HepG2 (cell line): ENCODE measurements around the gene FSD2. TPM values are rescaled to one million over a fixed set of nuclear protein-coding genes. Genes with fewer than 3 reads are reported as not detected.

ENCODE experiments used
- HDAC1 ChIP-seq: sonication (generic); formaldehyde crosslinking; IDR thresholded peaks from 2 replicates; pipeline ENCODE4 v1.5.1; 2020; ENCODE audit warnings: mild to moderate bottlenecking, missing genetic modification reagents
- KDM2A ChIP-seq: sonication (generic); formaldehyde crosslinking; IDR thresholded peaks from 2 replicates; pipeline ENCODE4 v1.4.0; 2020; ENCODE audit warnings: low read depth, missing genetic modification reagents, borderline replicate concordance
- KLF6 ChIP-seq: IDR thresholded peaks from 2 replicates; pipeline ENCODE4 v1.8.0; 2016; ENCODE audit warnings: missing biosample characterization, missing genetic modification reagents
- NPAS2 ChIP-seq: sonication (generic); formaldehyde crosslinking; IDR thresholded peaks from 2 replicates; pipeline ENCODE4 v1.8.0; 2022; ENCODE audit warnings: mild to moderate bottlenecking, missing genetic modification reagents, borderline replicate concordance
- PHF21A ChIP-seq: sonication (generic); formaldehyde crosslinking; IDR thresholded peaks from 2 replicates; pipeline ENCODE4 v1.5.0; 2020; ENCODE audit warnings: mild to moderate bottlenecking, missing genetic modification reagents
- YY1 ChIP-seq: IDR thresholded peaks from 2 replicates; pipeline ENCODE4 v1.6.1; 2011; ENCODE audit warnings: low read length, low read depth, moderate library complexity, mild to moderate bottlenecking; ENCODE audit not compliant: insufficient read depth, insufficient replicate concordance
- ZNF251 ChIP-seq: sonication (generic); formaldehyde crosslinking; IDR thresholded peaks from 2 replicates; pipeline ENCODE4 v1.9.0; 2021; ENCODE audit warnings: mild to moderate bottlenecking, missing genetic modification reagents
- ZNF616 ChIP-seq: sonication (generic); formaldehyde crosslinking; IDR thresholded peaks from 2 replicates; pipeline ENCODE4 v1.5.0; 2020; ENCODE audit warnings: low read depth, mild to moderate bottlenecking, missing genetic modification reagents
- ZNF674 ChIP-seq: sonication (generic); formaldehyde crosslinking; IDR thresholded peaks from 2 replicates; pipeline ENCODE4 v1.5.0; 2020; ENCODE audit warnings: low read depth, mild to moderate bottlenecking, missing genetic modification reagents
- ZSCAN31 ChIP-seq: sonication (generic); formaldehyde crosslinking; IDR thresholded peaks from 2 replicates; pipeline ENCODE4 v1.5.0; 2020; ENCODE audit warnings: low read depth, mild to moderate bottlenecking, missing genetic modification reagents
- ZSCAN9 ChIP-seq: IDR thresholded peaks from 2 replicates; pipeline ENCODE4 v1.6.1; 2016; ENCODE audit warnings: borderline replicate concordance
- polyA plus RNA-seq, 8 experiments: library from polyadenylated mRNA; depleted of rRNA in 3 of 8; stranded (reverse) in 7 of 8; unstranded in 1 of 8; fragments of >200 nt; fragmentation: Illumina TruSeq in 4 of 8; extraction: Trizol in 4 of 8; gene quantifications; 2 replicates each; pipeline versions ENCODE4 v1.2.1 to v1.2.3, GENCODE V29; 2011 to 2016; ENCODE audit warnings: low read depth in 4 of 8, missing spikeins in 1 of 8, mixed read lengths in 1 of 8; ENCODE audit not compliant: insufficient read depth in 1 of 8
- total RNA-seq, 5 experiments: library from RNA; depleted of rRNA; stranded (reverse); fragments of >200 nt; fragmentation: Illumina TruSeq; extraction: Trizol; gene quantifications; 2 replicates each; pipeline ENCODE4 v1.2.3, GENCODE V29; 2016; ENCODE audit warnings: low read depth in 1 of 5
- TF ChIP-seq, protein P1 (sequence below), 2 experiments: fragments of 450-650 bp in 1 of 2; sonication (generic) in 1 of 2; formaldehyde crosslinking; IDR thresholded peaks; 2 replicates each; pipeline versions ENCODE4 v1.5.0 to v1.8.0; 2020 to 2022; ENCODE audit warnings: mild to moderate bottlenecking in 1 of 2, missing genetic modification reagents in 1 of 2
- TF ChIP-seq, protein P2 (sequence below): sonication (generic); formaldehyde crosslinking; IDR thresholded peaks from 2 replicates; pipeline ENCODE4 v1.4.0; 2020; ENCODE audit warnings: mild to moderate bottlenecking, missing genetic modification reagents, borderline replicate concordance
- TF ChIP-seq, protein P3 (sequence below): sonication (generic); formaldehyde crosslinking; IDR thresholded peaks from 2 replicates; pipeline ENCODE4 v1.5.0; 2020; ENCODE audit warnings: missing genetic modification reagents, mild to moderate bottlenecking, borderline replicate concordance
- TF ChIP-seq, protein P4 (sequence below): sonication (generic); formaldehyde crosslinking; conservative IDR thresholded peaks from 2 replicates; pipeline ENCODE4 v1.4.0; 2020; ENCODE audit warnings: mild to moderate bottlenecking, missing genetic modification reagents, moderate library complexity
- TF ChIP-seq, protein P5 (sequence below): sonication (generic); formaldehyde crosslinking; IDR thresholded peaks from 2 replicates; pipeline ENCODE4 v1.8.0; 2022; ENCODE audit warnings: missing genetic modification reagents, mild to moderate bottlenecking, borderline replicate concordance

The FSD2 gene
- total and polyA plus RNA-seq, 2 of the 13 experiments (the other 11 are each of a cell fraction or from before 2014, with no cell fraction given) = not detected

DNA sequence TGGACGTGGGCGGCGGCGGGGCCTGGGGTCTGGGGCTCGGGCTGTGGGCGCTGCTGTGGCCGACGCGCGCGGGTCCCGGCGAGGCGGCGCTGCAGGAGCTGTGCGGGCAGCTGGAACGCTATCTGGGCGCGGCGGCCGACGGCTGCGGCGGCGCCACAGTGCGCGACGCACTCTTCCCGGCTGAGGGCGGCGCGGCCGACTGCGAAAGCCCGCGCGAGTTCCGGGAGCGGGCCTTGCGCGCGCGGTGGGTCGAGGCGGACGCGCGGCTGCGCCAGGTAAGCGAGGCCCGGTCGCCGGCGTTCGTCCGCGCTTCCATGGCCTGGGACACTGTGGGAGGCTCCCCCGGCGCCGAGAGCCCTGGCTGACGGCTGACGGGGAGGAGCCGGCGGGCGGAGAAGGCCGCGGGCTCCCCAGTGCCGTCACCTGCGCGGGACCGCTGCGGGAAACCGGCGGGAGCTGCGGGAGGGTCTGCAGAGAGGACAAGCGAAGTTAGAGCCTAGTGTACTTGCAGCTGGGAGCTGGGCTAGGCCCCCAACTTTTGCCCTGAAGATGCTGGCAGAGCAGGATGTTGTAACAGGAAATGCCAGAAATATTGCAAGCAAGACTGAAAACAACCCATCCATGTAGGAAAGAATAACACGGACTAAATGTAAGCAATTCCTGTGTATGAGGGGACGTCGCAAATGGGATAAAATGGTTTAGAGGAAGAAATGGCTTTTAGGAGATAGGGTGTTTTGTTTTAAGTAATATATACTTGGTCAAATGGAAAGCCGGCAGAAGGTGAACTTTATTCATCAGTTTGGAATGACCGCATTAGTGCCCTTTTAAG lies 4.4 kb upstream of the FSD2 start (continued):
- TF ChIP-seq NPAS2 (CRISPR knock-in tag) (no peak), ZNF251 (CRISPR knock-in tag) (no peak), KLF6 (no peak), YY1 (peak; percentile 24), ZSCAN9 (0 out of 2 replicates have a peak, but pooled peaks have one; percentile 18), KDM2A (CRISPR knock-in tag) (peak; percentile 50; the same call in 1 of the 2 replicates), HDAC1 (peak; percentile 66), PHF21A (CRISPR knock-in tag) (peak; percentile 46; the same call in 1 of the 2 replicates), ZNF616 (no peak), ZNF674 (no peak), ZSCAN31 (no peak)
- TF ChIP-seq, protein P1, sequence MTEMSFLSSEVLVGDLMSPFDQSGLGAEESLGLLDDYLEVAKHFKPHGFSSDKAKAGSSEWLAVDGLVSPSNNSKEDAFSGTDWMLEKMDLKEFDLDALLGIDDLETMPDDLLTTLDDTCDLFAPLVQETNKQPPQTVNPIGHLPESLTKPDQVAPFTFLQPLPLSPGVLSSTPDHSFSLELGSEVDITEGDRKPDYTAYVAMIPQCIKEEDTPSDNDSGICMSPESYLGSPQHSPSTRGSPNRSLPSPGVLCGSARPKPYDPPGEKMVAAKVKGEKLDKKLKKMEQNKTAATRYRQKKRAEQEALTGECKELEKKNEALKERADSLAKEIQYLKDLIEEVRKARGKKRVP (CRISPR knock-in tag; IDR thresholded peaks at IDR 0.05) = peak in 1 of 2 experiments; percentile 40; a peak in 1 of 4 replicates
- TF ChIP-seq, protein P2, sequence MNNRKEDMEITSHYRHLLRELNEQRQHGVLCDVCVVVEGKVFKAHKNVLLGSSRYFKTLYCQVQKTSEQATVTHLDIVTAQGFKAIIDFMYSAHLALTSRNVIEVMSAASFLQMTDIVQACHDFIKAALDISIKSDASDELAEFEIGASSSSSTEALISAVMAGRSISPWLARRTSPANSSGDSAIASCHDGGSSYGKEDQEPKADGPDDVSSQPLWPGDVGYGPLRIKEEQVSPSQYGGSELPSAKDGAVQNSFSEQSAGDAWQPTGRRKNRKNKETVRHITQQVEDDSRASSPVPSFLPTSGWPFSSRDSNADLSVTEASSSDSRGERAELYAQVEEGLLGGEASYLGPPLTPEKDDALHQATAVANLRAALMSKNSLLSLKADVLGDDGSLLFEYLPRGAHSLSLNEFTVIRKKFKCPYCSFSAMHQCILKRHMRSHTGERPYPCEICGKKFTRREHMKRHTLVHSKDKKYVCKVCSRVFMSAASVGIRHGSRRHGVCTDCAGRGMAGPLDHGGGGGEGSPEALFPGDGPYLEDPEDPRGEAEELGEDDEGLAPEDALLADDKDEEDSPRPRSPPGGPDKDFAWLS (CRISPR knock-in tag) = no peak
- TF ChIP-seq, protein P3, sequence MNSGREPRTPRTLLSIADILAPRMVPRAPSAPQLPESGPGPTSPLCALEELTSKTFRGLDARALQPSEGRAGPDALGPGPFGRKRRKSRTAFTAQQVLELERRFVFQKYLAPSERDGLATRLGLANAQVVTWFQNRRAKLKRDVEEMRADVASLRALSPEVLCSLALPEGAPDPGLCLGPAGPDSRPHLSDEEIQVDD = no peak
- TF ChIP-seq, protein P4, sequence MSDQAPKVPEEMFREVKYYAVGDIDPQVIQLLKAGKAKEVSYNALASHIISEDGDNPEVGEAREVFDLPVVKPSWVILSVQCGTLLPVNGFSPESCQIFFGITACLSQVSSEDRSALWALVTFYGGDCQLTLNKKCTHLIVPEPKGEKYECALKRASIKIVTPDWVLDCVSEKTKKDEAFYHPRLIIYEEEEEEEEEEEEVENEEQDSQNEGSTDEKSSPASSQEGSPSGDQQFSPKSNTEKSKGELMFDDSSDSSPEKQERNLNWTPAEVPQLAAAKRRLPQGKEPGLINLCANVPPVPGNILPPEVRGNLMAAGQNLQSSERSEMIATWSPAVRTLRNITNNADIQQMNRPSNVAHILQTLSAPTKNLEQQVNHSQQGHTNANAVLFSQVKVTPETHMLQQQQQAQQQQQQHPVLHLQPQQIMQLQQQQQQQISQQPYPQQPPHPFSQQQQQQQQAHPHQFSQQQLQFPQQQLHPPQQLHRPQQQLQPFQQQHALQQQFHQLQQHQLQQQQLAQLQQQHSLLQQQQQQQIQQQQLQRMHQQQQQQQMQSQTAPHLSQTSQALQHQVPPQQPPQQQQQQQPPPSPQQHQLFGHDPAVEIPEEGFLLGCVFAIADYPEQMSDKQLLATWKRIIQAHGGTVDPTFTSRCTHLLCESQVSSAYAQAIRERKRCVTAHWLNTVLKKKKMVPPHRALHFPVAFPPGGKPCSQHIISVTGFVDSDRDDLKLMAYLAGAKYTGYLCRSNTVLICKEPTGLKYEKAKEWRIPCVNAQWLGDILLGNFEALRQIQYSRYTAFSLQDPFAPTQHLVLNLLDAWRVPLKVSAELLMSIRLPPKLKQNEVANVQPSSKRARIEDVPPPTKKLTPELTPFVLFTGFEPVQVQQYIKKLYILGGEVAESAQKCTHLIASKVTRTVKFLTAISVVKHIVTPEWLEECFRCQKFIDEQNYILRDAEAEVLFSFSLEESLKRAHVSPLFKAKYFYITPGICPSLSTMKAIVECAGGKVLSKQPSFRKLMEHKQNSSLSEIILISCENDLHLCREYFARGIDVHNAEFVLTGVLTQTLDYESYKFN (CRISPR knock-in tag) = peak; percentile 34; the same call in 1 of the 2 replicates
- TF ChIP-seq, protein P5, sequence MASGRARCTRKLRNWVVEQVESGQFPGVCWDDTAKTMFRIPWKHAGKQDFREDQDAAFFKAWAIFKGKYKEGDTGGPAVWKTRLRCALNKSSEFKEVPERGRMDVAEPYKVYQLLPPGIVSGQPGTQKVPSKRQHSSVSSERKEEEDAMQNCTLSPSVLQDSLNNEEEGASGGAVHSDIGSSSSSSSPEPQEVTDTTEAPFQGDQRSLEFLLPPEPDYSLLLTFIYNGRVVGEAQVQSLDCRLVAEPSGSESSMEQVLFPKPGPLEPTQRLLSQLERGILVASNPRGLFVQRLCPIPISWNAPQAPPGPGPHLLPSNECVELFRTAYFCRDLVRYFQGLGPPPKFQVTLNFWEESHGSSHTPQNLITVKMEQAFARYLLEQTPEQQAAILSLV (CRISPR knock-in tag) = no peak
